HepG2 (cell line): ENCODE measurements around the gene PPP1R9B. TPM values are rescaled to one million over a fixed set of nuclear protein-coding genes. Genes with fewer than 3 reads are reported as not detected.

Source experiments
- HES4 ChIP-seq: sonication (generic); formaldehyde crosslinking; IDR thresholded peaks from 2 replicates; pipeline ENCODE4 v1.9.0; 2021; ENCODE audit warnings: mild to moderate bottlenecking, missing genetic modification reagents, borderline replicate concordance
- KLF15 ChIP-seq: sonication (generic); formaldehyde crosslinking; IDR thresholded peaks from 2 replicates; pipeline ENCODE4 v1.8.1; 2023; ENCODE audit warnings: borderline replicate concordance, mild to moderate bottlenecking, inconsistent platforms, missing genetic modification reagents, mixed read lengths
- MEF2D ChIP-seq: sonication (generic); formaldehyde crosslinking; IDR thresholded peaks from 2 replicates; pipeline ENCODE4 v1.5.1; 2020; ENCODE audit warnings: mild to moderate bottlenecking, missing genetic modification reagents
- NCOR1 ChIP-seq: fragments of 200-600 bp; sonication (generic); IDR thresholded peaks from 2 replicates; pipeline ENCODE4 v1.7.0; 2017; ENCODE audit warnings: antibody characterized with exemption, low read length, borderline replicate concordance
- RCOR2 ChIP-seq: IDR thresholded peaks from 2 replicates; pipeline ENCODE4 v1.6.1; 2016; ENCODE audit warnings: missing biosample characterization, missing genetic modification reagents
- SNAI1 ChIP-seq: sonication (generic); formaldehyde crosslinking; IDR thresholded peaks from 2 replicates; pipeline ENCODE4 v1.5.0; 2020; ENCODE audit warnings: mild to moderate bottlenecking, missing genetic modification reagents, borderline replicate concordance
- TAF1 ChIP-seq: sonication (generic); formaldehyde crosslinking; IDR thresholded peaks from 2 replicates; pipeline ENCODE4 v1.4.0; 2020; ENCODE audit warnings: missing genetic modification reagents
- ZBTB21 ChIP-seq: sonication (generic); formaldehyde crosslinking; IDR thresholded peaks from 2 replicates; pipeline ENCODE4 v1.4.0; 2020; ENCODE audit warnings: missing genetic modification reagents
- ZFP36 ChIP-seq: fragments of 150-350 bp; IDR thresholded peaks from 2 replicates; pipeline ENCODE4 v1.6.1; 2018; ENCODE audit warnings: borderline replicate concordance, low read length, low read depth; ENCODE audit not compliant: partially characterized antibody
- ZNF281 ChIP-seq: sonication (generic); formaldehyde crosslinking; IDR thresholded peaks from 2 replicates; pipeline ENCODE4 v1.4.0; 2020; ENCODE audit warnings: missing genetic modification reagents, borderline replicate concordance
- ZNF496 ChIP-seq: sonication (generic); formaldehyde crosslinking; IDR thresholded peaks from 2 replicates; pipeline ENCODE4 v1.8.1; 2023; ENCODE audit warnings: mild to moderate bottlenecking, moderate library complexity, missing genetic modification reagents; ENCODE audit not compliant: insufficient replicate concordance
- ZNF563 ChIP-seq: sonication (generic); formaldehyde crosslinking; IDR thresholded peaks from 2 replicates; pipeline ENCODE4 v1.8.0; 2022; ENCODE audit warnings: mild to moderate bottlenecking, moderate library complexity, missing genetic modification reagents
- ZNF607 ChIP-seq: sonication (generic); formaldehyde crosslinking; IDR thresholded peaks from 2 replicates; pipeline ENCODE4 v1.5.1; 2020; ENCODE audit warnings: missing genetic modification reagents, mild to moderate bottlenecking, borderline replicate concordance
- ZNF710 ChIP-seq: sonication (generic); formaldehyde crosslinking; IDR thresholded peaks from 2 replicates; pipeline ENCODE4 v1.5.0; 2020; ENCODE audit warnings: mild to moderate bottlenecking, missing genetic modification reagents, borderline replicate concordance
- polyA plus RNA-seq, 8 experiments: library from polyadenylated mRNA; depleted of rRNA in 3 of 8; stranded (reverse) in 7 of 8; unstranded in 1 of 8; fragments of >200 nt; fragmentation: Illumina TruSeq in 4 of 8; extraction: Trizol in 4 of 8; gene quantifications; 2 replicates each; pipeline versions ENCODE4 v1.2.1 to v1.2.3, GENCODE V29; 2011 to 2016; ENCODE audit warnings: low read depth in 4 of 8, missing spikeins in 1 of 8, mixed read lengths in 1 of 8; ENCODE audit not compliant: insufficient read depth in 1 of 8
- total RNA-seq, 5 experiments: library from RNA; depleted of rRNA; stranded (reverse); fragments of >200 nt; fragmentation: Illumina TruSeq; extraction: Trizol; gene quantifications; 2 replicates each; pipeline ENCODE4 v1.2.3, GENCODE V29; 2016; ENCODE audit warnings: low read depth in 1 of 5
- TF ChIP-seq, protein P1 (sequence below): sonication (generic); formaldehyde crosslinking; IDR thresholded peaks from 2 replicates; pipeline ENCODE4 v1.5.0; 2020; ENCODE audit warnings: mild to moderate bottlenecking, missing genetic modification reagents, moderate library complexity
- TF ChIP-seq, protein P2 (sequence below): sonication (generic); formaldehyde crosslinking; IDR thresholded peaks from 2 replicates; pipeline ENCODE4 v1.4.0; 2020; ENCODE audit warnings: missing genetic modification reagents
- TF ChIP-seq, protein P3 (sequence below): conservative IDR thresholded peaks from 2 replicates; pipeline ENCODE4 v1.6.1; 2018; ENCODE audit warnings: missing genetic modification reagents
- TF ChIP-seq, protein P4 (sequence below): sonication (generic); formaldehyde crosslinking; IDR thresholded peaks from 2 replicates; pipeline ENCODE4 v1.4.0; 2020; ENCODE audit warnings: missing genetic modification reagents

PPP1R9B gene
- total and polyA plus RNA-seq, 2 of the 13 experiments (the other 11 are each of a cell fraction or from before 2014, with no cell fraction given), result 9.4 to 15.8 TPM

DNA sequence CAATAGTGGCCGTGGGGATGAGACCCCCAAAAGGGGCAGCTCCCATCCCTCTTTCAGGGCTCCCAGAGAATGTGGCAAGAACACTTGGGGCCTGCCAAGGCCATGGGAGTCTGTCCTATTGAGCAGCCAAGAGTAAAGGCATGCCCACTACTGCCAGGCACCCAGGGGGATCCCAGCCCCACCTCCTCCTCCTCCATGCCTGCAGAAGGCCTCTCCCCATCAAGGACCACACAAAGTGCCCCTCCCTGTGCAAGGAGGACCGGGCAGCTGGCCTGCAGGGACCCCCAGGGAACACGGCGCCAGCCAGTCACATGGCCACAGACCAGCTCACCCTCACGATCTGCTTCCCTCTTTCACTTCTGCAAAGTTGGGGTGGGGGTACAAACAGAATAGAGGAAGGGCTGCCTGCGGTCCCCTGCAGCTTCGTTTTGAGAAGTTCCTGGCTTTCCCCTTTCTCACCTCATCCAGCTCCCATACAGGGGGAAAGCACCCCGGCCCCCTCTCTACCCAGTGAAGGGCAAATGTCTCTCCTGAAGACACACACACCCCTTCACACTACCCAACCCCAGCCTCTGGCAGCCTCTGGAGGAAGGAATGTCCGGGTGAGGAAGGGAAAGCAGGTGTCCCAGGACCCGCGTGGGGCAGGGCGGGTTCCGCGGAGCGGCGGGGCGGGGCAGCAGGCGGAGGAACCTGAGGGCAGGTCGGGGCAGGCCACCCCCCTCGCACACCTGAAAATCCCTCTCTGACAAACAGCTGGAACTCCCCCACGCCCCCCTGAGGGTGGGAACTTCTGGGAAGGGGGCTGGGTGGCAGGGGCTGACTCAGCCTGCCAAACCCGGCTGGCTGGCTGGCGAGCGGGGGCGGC, 2.0 kb downstream of the PPP1R9B start (continued):
- TF ChIP-seq, protein P1, sequence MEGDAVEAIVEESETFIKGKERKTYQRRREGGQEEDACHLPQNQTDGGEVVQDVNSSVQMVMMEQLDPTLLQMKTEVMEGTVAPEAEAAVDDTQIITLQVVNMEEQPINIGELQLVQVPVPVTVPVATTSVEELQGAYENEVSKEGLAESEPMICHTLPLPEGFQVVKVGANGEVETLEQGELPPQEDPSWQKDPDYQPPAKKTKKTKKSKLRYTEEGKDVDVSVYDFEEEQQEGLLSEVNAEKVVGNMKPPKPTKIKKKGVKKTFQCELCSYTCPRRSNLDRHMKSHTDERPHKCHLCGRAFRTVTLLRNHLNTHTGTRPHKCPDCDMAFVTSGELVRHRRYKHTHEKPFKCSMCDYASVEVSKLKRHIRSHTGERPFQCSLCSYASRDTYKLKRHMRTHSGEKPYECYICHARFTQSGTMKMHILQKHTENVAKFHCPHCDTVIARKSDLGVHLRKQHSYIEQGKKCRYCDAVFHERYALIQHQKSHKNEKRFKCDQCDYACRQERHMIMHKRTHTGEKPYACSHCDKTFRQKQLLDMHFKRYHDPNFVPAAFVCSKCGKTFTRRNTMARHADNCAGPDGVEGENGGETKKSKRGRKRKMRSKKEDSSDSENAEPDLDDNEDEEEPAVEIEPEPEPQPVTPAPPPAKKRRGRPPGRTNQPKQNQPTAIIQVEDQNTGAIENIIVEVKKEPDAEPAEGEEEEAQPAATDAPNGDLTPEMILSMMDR (CRISPR knock-in tag), result peak; percentile 48
- TF ChIP-seq ZFP36 (no peak), KLF15 (CRISPR knock-in tag) (no peak), RCOR2 (CRISPR knock-in tag) (no peak), ZNF563 (CRISPR knock-in tag) (no peak), ZNF710 (CRISPR knock-in tag) (no peak; the same call in 1 of the 2 replicates), ZNF607 (0 out of 2 replicates have a peak, but pooled peaks have one; percentile 15), ZBTB21 (CRISPR knock-in tag) (no peak), ZNF496 (no peak), SNAI1 (no peak), HES4 (CRISPR knock-in tag) (no peak), ZNF281 (CRISPR knock-in tag) (no peak; the same call in 1 of the 2 replicates), NCOR1 (no peak), TAF1 (CRISPR knock-in tag) (no peak), MEF2D (CRISPR knock-in tag) (0 out of 2 replicates have a peak, but pooled peaks have one; percentile 20)
- TF ChIP-seq, protein P2, sequence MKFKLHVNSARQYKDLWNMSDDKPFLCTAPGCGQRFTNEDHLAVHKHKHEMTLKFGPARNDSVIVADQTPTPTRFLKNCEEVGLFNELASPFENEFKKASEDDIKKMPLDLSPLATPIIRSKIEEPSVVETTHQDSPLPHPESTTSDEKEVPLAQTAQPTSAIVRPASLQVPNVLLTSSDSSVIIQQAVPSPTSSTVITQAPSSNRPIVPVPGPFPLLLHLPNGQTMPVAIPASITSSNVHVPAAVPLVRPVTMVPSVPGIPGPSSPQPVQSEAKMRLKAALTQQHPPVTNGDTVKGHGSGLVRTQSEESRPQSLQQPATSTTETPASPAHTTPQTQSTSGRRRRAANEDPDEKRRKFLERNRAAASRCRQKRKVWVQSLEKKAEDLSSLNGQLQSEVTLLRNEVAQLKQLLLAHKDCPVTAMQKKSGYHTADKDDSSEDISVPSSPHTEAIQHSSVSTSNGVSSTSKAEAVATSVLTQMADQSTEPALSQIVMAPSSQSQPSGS (CRISPR knock-in tag), result no peak; the same call in 1 of the 2 replicates
- TF ChIP-seq, protein P3, sequence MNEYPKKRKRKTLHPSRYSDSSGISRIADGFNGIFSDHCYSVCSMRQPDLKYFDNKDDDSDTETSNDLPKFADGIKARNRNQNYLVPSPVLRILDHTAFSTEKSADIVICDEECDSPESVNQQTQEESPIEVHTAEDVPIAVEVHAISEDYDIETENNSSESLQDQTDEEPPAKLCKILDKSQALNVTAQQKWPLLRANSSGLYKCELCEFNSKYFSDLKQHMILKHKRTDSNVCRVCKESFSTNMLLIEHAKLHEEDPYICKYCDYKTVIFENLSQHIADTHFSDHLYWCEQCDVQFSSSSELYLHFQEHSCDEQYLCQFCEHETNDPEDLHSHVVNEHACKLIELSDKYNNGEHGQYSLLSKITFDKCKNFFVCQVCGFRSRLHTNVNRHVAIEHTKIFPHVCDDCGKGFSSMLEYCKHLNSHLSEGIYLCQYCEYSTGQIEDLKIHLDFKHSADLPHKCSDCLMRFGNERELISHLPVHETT, result no peak
- TF ChIP-seq, protein P4, sequence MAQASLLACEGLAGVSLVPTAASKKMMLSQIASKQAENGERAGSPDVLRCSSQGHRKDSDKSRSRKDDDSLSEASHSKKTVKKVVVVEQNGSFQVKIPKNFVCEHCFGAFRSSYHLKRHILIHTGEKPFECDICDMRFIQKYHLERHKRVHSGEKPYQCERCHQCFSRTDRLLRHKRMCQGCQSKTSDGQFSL (CRISPR knock-in tag), result no peak; the same call in 1 of the 2 replicates
